HFFc6 (cell line): ENCODE data around the gene ACER3. TPM values are rescaled to one million over a fixed set of nuclear protein-coding genes. Genes with fewer than 3 reads are reported as not detected.
"Not testable (repeated sequence)": the region's sequence is repeated elsewhere in the genome, so short reads cannot be mapped to it uniquely, and the experiment has no call there.

Source experiments
- DNase-seq: peaks from one replicate; pipeline ENCODE4 v3.0.0-alpha.2; 2018
- H3K27ac Mint-ChIP-seq: 2 replicates; pipeline ENCODE4 v1.8.0; 2020; ENCODE audit warnings: mild to moderate bottlenecking, mixed read lengths
- H3K27me3 Mint-ChIP-seq: 2 replicates; pipeline ENCODE4 v1.8.0; 2021; ENCODE audit warnings: mild to moderate bottlenecking, moderate library complexity, mixed read lengths; ENCODE audit not compliant: insufficient read depth
- H3K36me3 Mint-ChIP-seq: 2 replicates; pipeline ENCODE4 v1.8.0; 2021; ENCODE audit warnings: low read depth, mixed read lengths
- H3K4me1 Mint-ChIP-seq: 2 replicates; pipeline ENCODE4 v1.8.0; 2020; ENCODE audit warnings: low read depth, mixed read lengths
- H3K4me3 Mint-ChIP-seq: 2 replicates; pipeline ENCODE4 v1.8.0; 2020; ENCODE audit warnings: mild to moderate bottlenecking, moderate library complexity, mixed read lengths
- H3K9me3 Mint-ChIP-seq: 2 replicates; pipeline ENCODE4 v1.8.0; 2020; ENCODE audit warnings: mild to moderate bottlenecking, mixed read lengths
- total RNA-seq, 6 experiments: library from RNA; stranded (reverse); fragmentation: NEBNext Ultra II Directional; extraction: Animal tissue kit (Norgen Biotek cat#: 25700); gene quantifications; 2 replicates in 1 of 6; 3 replicates in 5 of 6; pipeline ENCODE4 v1.2.3, GENCODE V29; 2021
- TF ChIP-seq, protein P1 (sequence below): fragments of 200-600 bp; sonication (generic); IDR thresholded peaks from 2 replicates; pipeline ENCODE4 v1.5.0; 2021; ENCODE audit warnings: antibody characterized with exemption, mild to moderate bottlenecking

ACER3 gene
- total RNA-seq, 6 experiments from 2014 or later, result 13.9 to 18.2 (median 15.3) TPM

DNA sequence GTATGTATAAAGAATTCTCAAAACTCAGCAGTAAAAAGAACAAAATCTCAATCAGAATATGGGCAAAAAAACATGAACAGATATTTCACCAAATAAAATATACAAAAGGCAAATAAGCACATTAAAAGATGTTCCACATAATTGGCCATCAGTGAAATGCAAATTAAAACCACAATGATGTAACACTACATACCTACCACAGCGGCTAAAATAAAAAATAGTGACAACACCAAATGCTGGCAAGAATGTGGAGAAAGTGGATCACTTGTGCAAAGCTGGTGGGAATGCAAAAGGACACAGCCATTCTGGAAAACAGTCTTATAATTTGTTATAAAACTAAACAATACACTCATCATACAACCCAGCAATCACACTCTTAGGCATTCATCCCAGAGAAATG, 38.3 kb upstream of the ACER3 start:
- TF ChIP-seq, protein P1, sequence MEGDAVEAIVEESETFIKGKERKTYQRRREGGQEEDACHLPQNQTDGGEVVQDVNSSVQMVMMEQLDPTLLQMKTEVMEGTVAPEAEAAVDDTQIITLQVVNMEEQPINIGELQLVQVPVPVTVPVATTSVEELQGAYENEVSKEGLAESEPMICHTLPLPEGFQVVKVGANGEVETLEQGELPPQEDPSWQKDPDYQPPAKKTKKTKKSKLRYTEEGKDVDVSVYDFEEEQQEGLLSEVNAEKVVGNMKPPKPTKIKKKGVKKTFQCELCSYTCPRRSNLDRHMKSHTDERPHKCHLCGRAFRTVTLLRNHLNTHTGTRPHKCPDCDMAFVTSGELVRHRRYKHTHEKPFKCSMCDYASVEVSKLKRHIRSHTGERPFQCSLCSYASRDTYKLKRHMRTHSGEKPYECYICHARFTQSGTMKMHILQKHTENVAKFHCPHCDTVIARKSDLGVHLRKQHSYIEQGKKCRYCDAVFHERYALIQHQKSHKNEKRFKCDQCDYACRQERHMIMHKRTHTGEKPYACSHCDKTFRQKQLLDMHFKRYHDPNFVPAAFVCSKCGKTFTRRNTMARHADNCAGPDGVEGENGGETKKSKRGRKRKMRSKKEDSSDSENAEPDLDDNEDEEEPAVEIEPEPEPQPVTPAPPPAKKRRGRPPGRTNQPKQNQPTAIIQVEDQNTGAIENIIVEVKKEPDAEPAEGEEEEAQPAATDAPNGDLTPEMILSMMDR, result no peak
- DNase-seq, result no peak
- H3K4me1 Mint-ChIP-seq, result peaks cover 42% of the 10 kb centered on the region
- no peaks in the 10 kb centered on the region; the same call in 1 of the 2 replicates for H3K27me3 Mint-ChIP-seq
- no peak overlapping the region for H3K27ac Mint-ChIP-seq
- no peak overlapping the region for H3K4me3 Mint-ChIP-seq
- no peaks in the 10 kb centered on the region for H3K9me3 Mint-ChIP-seq
- peaks cover 4% of the 10 kb centered on the region; the same call in 1 of the 2 replicates for H3K36me3 Mint-ChIP-seq

GRCh38 chr11:76823481-76824028, 37.2 kb upstream of the ACER3 start:
- TF ChIP-seq, protein P1, result no peak
- peak overlapping the region; percentile 79 for H3K4me3 Mint-ChIP-seq
- peaks cover 4% of the 10 kb centered on the region; the same call in 1 of the 2 replicates for H3K36me3 Mint-ChIP-seq
- H3K27me3 Mint-ChIP-seq, result no peaks in the 10 kb centered on the region; the same call in none of the 2 replicates
- no peaks in the 10 kb centered on the region for H3K9me3 Mint-ChIP-seq
- H3K27ac Mint-ChIP-seq, result peak overlapping the region; percentile 86
- DNase-seq, result peak; percentile 72
- H3K4me1 Mint-ChIP-seq, result peaks cover 42% of the 10 kb centered on the region

DNA sequence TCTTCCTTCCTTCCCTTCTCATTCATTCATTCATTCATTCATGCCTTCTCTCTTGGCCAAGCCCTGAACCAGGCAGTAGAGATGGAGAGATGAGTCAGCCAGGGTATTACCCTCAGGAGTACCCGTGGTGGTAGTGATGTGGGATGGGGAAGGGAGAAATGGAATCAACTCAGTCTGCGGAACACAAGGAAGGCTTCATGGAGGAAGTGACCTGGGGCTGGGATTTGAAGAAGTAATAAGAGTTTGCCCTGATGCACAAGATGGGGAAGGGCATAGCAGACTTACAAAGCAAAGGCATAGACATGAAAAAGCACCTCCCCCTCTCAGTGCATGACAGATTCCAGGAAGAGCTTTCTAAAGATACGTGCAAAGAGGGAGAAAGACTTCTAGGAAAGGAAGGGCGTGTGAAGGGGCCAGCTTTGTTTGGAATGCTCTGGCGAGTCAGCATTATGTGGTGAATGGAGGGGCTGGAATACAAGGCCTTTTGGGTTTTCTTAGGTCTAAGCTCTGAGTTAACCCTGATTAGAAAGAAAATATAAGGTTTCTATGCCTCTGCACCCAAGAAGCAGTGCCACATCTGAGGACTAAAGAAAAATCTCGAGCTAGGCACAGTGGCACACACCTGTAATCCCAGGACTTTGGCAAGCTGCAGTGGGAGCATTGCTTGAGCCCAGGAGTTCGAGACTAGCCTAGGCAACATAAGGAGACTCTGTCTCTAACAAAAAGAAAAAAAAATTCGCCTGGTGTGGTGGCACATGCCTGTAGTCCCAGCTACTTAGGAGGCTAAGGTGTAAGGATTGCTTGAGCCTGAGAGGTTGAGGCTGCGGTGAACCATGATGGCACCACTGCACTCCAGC, 36.4 kb upstream of the ACER3 start:
- Mint-ChIP-seq H3K27me3 (no peaks in the 10 kb centered on the region; the same call in none of the 2 replicates), H3K4me3 (no peak overlapping the region; the same call in 1 of the 2 replicates), H3K36me3 (peaks cover 4% of the 10 kb centered on the region; the same call in 1 of the 2 replicates), H3K9me3 (no peaks in the 10 kb centered on the region), H3K27ac (peak overlapping the region; percentile 86), H3K4me1 (peaks cover 41% of the 10 kb centered on the region)
- DNase-seq, result no peak
- TF ChIP-seq, protein P1, result no peak

DNA sequence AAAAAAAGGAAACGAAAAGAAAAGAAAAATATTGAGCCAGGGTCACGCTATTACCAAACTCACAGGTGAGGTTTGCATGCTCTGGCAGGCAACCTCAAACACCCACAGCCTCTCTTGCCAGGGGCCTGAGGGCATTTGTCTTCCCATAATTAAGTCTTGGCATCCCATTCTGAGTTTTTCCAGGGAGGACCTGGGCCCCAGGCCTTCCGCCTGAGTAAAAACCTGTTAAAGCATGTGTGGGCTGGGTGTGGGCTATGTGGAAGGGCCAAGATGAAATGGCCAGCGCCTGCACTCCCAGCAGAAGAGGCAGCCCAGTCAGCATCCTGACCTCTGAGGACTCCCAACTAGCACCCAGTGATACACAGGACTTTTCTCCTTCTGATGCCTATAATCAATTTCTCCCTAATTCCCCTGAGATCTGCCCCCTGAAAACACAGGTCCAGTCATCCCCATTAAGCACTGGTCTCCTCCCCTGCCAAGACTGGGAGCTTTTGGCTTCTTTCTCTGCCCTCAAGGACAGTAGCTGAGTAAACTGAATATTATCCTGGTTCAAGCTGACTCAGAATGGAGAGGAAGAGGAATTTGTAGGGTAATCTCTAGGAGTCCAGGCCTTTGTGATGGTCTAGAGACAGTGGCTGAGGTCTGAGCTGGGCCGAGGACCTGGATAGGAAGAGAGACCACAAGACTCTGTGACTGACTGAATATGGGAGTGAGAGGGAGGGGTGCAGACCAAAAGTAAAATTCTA, 35.6 kb upstream of the ACER3 start:
- no peak overlapping the region for H3K4me3 Mint-ChIP-seq
- H3K27ac Mint-ChIP-seq, result peak overlapping the region; percentile 50
- TF ChIP-seq, protein P1, result no peak
- no peaks in the 10 kb centered on the region for H3K9me3 Mint-ChIP-seq
- no peaks in the 10 kb centered on the region; the same call in none of the 2 replicates for H3K27me3 Mint-ChIP-seq
- H3K36me3 Mint-ChIP-seq, result peaks cover 4% of the 10 kb centered on the region; the same call in 1 of the 2 replicates
- peak; percentile 67 for DNase-seq
- H3K4me1 Mint-ChIP-seq, result peaks cover 35% of the 10 kb centered on the region

DNA sequence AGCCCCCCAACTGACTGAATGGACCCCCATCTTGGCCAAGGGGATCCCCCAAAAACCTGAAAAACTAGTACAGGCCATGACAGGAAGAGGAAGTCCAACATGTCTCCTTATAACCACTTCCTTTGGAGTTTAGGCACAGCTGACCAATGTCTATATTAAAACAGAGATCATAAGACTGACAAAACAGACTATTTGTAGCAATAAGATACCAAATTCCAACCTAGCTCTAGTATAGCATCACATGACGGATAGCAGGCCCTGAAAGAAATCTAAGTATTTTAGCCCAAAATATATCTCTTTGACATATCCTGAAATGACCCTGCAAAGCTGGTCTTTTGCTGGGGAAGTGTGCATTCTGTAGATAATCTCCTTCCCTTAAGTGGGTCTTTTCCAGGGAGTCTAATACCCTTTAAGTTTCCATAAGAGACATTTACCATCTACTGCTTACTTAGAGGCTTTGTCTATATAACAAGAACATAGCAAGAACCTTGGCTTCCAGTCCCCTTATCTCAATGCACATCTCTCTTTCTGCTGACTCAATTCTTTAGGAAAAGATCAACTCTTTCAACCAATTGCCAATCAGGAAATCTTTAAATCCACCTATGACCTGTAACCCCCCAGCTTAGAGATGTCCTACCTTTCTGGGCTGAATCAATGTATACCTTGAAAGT, 34.9 kb upstream of the ACER3 start:
- H3K27ac Mint-ChIP-seq, result peak overlapping the region; percentile 50
- H3K4me3 Mint-ChIP-seq, result no peak overlapping the region
- TF ChIP-seq, protein P1, result no peak
- H3K27me3 Mint-ChIP-seq, result no peaks in the 10 kb centered on the region; the same call in none of the 2 replicates
- peaks cover 4% of the 10 kb centered on the region; the same call in 1 of the 2 replicates for H3K36me3 Mint-ChIP-seq
- DNase-seq, result no peak
- peaks cover 41% of the 10 kb centered on the region for H3K4me1 Mint-ChIP-seq
- no peaks in the 10 kb centered on the region for H3K9me3 Mint-ChIP-seq

DNA sequence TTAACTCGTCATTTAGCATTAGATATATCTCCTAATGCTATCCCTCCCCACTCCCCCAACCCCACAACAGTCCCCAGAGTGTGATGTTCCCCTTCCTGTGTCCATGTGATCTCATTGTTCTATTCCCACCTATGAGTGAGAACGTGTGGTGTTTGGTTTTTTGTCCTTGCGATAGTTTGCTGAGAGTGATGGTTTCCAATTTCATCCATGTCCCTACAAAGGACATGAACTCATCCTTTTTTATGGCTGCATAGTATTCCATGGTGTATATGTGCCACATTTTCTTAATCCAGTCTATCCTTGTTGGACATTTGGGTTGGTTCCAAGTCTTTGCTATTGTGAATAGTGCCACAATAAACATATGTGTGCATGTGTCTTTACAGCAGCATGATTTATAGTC, 34.2 kb upstream of the ACER3 start:
- H3K36me3 Mint-ChIP-seq, DNase-seq, H3K27me3 Mint-ChIP-seq, H3K27ac Mint-ChIP-seq, H3K4me3 Mint-ChIP-seq, H3K9me3 Mint-ChIP-seq: not testable (repeated sequence)
- H3K4me1 Mint-ChIP-seq, result peaks cover 46% of the 10 kb centered on the region

- not testable (repeated sequence) for H3K9me3 Mint-ChIP-seq, H3K4me3 Mint-ChIP-seq, H3K27ac Mint-ChIP-seq, DNase-seq, H3K27me3 Mint-ChIP-seq, H3K36me3 Mint-ChIP-seq
- H3K4me1 Mint-ChIP-seq, result peaks cover 46% of the 10 kb centered on the region
Measured at GRCh38 chr11:76827005-76827404, 33.7 kb upstream of the ACER3 start.
